OCI-LY7 (cell line): Measurements from ENCODE around the gene SKOR2.

Experiments used
- EZH2phosphoT487 ChIP-seq: fragments of 200-600 bp; sonication (generic); IDR thresholded peaks from 2 replicates; pipeline ENCODE4 v1.6.1; 2018; ENCODE audit warnings: low read depth, borderline replicate concordance, mild to moderate bottlenecking, mixed run types, antibody characterized with exemption, low read length, moderate library complexity, mixed read lengths
- TF ChIP-seq, protein P1 (sequence below): fragments of 200-600 bp; sonication (generic); conservative IDR thresholded peaks from 2 replicates; pipeline ENCODE4 v1.5.1; 2014; ENCODE audit warnings: mild to moderate bottlenecking, antibody characterized with exemption, low read length, moderate library complexity, mixed read lengths

DNA sequence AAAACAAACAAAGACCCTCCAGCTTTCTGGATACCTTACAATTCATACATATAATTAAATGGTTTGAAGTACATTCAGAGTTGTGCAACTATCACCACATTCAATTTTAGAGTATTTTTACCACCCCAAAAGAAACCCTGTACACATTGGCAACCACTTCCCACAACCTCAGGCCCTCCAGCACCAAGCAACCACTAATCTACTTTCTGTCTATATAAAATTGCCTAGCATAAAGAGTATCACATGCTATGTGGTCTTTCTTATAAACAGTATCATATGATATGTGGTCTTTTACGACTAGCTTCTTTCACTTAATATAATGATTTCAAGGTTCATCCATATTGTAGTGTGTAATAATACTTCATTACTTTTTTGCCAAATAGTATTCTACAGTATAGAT, 82.5 kb downstream of the SKOR2 start:
- TF ChIP-seq, protein P1, sequence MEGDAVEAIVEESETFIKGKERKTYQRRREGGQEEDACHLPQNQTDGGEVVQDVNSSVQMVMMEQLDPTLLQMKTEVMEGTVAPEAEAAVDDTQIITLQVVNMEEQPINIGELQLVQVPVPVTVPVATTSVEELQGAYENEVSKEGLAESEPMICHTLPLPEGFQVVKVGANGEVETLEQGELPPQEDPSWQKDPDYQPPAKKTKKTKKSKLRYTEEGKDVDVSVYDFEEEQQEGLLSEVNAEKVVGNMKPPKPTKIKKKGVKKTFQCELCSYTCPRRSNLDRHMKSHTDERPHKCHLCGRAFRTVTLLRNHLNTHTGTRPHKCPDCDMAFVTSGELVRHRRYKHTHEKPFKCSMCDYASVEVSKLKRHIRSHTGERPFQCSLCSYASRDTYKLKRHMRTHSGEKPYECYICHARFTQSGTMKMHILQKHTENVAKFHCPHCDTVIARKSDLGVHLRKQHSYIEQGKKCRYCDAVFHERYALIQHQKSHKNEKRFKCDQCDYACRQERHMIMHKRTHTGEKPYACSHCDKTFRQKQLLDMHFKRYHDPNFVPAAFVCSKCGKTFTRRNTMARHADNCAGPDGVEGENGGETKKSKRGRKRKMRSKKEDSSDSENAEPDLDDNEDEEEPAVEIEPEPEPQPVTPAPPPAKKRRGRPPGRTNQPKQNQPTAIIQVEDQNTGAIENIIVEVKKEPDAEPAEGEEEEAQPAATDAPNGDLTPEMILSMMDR, result no peak
- TF ChIP-seq EZH2phosphoT487, result no peak
